Kidney (tissue), 14 donors: ENCODE measurements around the gene EMP2. TPM values are rescaled to one million over a fixed set of nuclear protein-coding genes. Genes with fewer than 3 reads are reported as not detected.

Experiments
- DNase-seq, 5 donors: peaks; one replicate each; pipeline ENCODE4 v3.0.0-alpha.2; 2013 to 2020
- FAIRE-seq: peaks from 2 replicates; lab custom pipeline; 2012; peaks lifted over from hg19 to GRCh38; lab: Jason Lieb, UNC
- H3K27ac ChIP-seq, 2 donors: one replicate each; pipeline ENCODE4 v1.7.0; 2013; ENCODE audit warnings: low read depth in 2 of 2, low read length in 2 of 2, inconsistent platforms in 1 of 2
- H3K27me3 ChIP-seq: one replicate; pipeline ENCODE4 v1.7.1; 2013; ENCODE audit warnings: low read length, inconsistent platforms; ENCODE audit not compliant: control insufficient read depth, insufficient read depth
- H3K36me3 ChIP-seq, 3 donors: one replicate each; pipeline versions ENCODE4 v1.7.0 to v1.7.1; 2013; ENCODE audit warnings: low read length in 3 of 3, control low read depth in 1 of 3, inconsistent platforms in 1 of 3; ENCODE audit not compliant: insufficient read depth in 3 of 3, control insufficient read depth in 2 of 3
- H3K4me1 ChIP-seq, 3 donors: one replicate each; pipeline versions ENCODE4 v1.7.0 to v1.7.1; 2013; ENCODE audit warnings: low read length in 3 of 3, inconsistent platforms in 1 of 3, low read depth in 1 of 3; ENCODE audit not compliant: control insufficient read depth in 2 of 3, insufficient read depth in 2 of 3
- H3K4me3 ChIP-seq, 3 donors: one replicate each; pipeline versions ENCODE4 v1.7.0 to v1.8.1; 2013; ENCODE audit warnings: low read length in 3 of 3, control low read depth in 1 of 3, inconsistent platforms in 1 of 3
- H3K9ac ChIP-seq, 3 donors: one replicate each; pipeline versions ENCODE4 v1.7.0 to v1.7.1; 2013; ENCODE audit warnings: low read length in 3 of 3, control low read depth in 1 of 3, inconsistent platforms in 1 of 3
- H3K9me3 ChIP-seq, 3 donors: one replicate each; pipeline versions ENCODE4 v1.7.0 to v1.7.1; 2013; ENCODE audit warnings: low read length in 3 of 3, control low read depth in 1 of 3, inconsistent platforms in 1 of 3; ENCODE audit not compliant: control insufficient read depth in 2 of 3, insufficient read depth in 1 of 3
- intact Hi-C: fragments of 100-400 bp; cut with DNase I; formaldehyde crosslinking; loops from one replicate; pipeline ENCODE4 v1.11.1; 2022
- polyA plus RNA-seq: library from polyadenylated mRNA; stranded (reverse); fragments of 350-450 nt; fragmentation: Illumina TruSeq; extraction: RNeasy Lipid Tissue Mini Kit (QIAGEN cat#74804); gene quantifications from one replicate; pipeline ENCODE4 v1.2.3, GENCODE V29; 2014; ENCODE audit warnings: low read depth, low replicate concordance; ENCODE audit not compliant: insufficient read depth
- total RNA-seq: library from RNA; stranded (reverse); fragmentation: NEBNext Ultra II Directional; extraction: Animal tissue kit (Norgen Biotek cat#: 25700); gene quantifications from one replicate; pipeline ENCODE4 v1.2.1, GENCODE V29; 2021
- TF ChIP-seq, protein P1 (sequence below): IDR thresholded peaks from 3 replicates; pipeline ENCODE4 v1.5.1; 2012; ENCODE audit warnings: mild to moderate bottlenecking, moderate library complexity, borderline replicate concordance; ENCODE audit not compliant: insufficient read depth; ENCODE audit errors: extremely low read depth
- donor health status: control.
- donor health status: control.
- donor health status: control.
- donor health status: control.
- donor health status: control.
- donor health status: DM: yes; HTN: yes; CAD: no.
- donor health status: Normal renal cell carcinoma (clear cell type).

EMP2 gene
- total and polyA plus RNA-seq, 2 donors from 2014 or later, result 14.5 to 25.8 TPM

- no peak for FAIRE-seq
- Histone ChIP-seq H3K27me3 (no peaks in the 10 kb centered on the region), H3K27ac (no peak overlapping the region), H3K9ac (no peak overlapping the region), H3K9me3 (no peaks in the 10 kb centered on the region), H3K36me3 (no peaks in the 10 kb centered on the region), H3K4me1 (no peaks in the 10 kb centered on the region), H3K4me3 (no peak overlapping the region)
- DNase-seq, result no peak
- TF ChIP-seq, protein P1, sequence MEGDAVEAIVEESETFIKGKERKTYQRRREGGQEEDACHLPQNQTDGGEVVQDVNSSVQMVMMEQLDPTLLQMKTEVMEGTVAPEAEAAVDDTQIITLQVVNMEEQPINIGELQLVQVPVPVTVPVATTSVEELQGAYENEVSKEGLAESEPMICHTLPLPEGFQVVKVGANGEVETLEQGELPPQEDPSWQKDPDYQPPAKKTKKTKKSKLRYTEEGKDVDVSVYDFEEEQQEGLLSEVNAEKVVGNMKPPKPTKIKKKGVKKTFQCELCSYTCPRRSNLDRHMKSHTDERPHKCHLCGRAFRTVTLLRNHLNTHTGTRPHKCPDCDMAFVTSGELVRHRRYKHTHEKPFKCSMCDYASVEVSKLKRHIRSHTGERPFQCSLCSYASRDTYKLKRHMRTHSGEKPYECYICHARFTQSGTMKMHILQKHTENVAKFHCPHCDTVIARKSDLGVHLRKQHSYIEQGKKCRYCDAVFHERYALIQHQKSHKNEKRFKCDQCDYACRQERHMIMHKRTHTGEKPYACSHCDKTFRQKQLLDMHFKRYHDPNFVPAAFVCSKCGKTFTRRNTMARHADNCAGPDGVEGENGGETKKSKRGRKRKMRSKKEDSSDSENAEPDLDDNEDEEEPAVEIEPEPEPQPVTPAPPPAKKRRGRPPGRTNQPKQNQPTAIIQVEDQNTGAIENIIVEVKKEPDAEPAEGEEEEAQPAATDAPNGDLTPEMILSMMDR, result no peak
- intact Hi-C loops, result no loop called here
Measured at GRCh38 chr16:10618710-10619209, 38.4 kb upstream of the EMP2 start.

DNA sequence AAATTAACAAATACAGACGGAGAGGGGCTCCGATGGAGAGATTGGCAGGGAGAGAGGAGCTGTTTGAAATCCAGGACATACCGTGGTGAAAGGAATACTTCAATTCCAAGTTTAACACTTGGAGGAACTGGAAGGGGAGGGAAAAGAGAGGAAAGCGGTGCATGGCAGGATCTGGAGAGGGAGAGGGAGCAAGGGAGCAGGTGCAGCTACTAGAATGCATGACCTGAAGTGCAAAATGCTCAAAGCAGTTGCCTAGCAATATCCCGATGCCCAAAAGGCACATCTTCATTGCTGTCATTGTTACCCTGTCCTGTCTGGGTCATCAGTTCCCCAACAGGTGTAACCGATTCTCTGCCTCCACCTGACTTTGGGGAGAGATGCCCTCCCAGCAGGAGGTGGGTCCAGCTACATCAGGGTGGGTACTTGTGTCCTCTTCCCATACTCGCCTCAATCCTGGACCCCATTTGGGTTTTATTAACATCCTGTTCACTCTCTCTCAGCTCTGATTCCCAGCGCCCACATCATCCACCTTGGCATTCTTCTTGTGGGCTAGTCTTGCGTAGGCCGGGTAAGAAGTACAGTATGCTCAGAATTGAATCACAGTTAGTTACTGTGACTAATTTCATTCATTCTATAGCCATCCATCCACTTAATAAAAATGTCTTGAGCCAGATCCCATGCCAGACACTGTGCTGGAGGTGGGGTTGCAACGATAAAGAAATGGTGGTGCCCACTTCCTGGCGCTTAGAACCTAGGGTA is 37.4 kb upstream of the EMP2 start:
- FAIRE-seq (no peak), DNase-seq (no peak)
- Histone ChIP-seq H3K9me3 (no peaks in the 10 kb centered on the region), H3K9ac (no peak overlapping the region), H3K27ac (no peak overlapping the region), H3K36me3 (no peaks in the 10 kb centered on the region), H3K27me3 (no peaks in the 10 kb centered on the region), H3K4me1 (no peaks in the 10 kb centered on the region), H3K4me3 (no peak overlapping the region)
- intact Hi-C loops, result no loop called here
- TF ChIP-seq, protein P1, result no peak

DNA sequence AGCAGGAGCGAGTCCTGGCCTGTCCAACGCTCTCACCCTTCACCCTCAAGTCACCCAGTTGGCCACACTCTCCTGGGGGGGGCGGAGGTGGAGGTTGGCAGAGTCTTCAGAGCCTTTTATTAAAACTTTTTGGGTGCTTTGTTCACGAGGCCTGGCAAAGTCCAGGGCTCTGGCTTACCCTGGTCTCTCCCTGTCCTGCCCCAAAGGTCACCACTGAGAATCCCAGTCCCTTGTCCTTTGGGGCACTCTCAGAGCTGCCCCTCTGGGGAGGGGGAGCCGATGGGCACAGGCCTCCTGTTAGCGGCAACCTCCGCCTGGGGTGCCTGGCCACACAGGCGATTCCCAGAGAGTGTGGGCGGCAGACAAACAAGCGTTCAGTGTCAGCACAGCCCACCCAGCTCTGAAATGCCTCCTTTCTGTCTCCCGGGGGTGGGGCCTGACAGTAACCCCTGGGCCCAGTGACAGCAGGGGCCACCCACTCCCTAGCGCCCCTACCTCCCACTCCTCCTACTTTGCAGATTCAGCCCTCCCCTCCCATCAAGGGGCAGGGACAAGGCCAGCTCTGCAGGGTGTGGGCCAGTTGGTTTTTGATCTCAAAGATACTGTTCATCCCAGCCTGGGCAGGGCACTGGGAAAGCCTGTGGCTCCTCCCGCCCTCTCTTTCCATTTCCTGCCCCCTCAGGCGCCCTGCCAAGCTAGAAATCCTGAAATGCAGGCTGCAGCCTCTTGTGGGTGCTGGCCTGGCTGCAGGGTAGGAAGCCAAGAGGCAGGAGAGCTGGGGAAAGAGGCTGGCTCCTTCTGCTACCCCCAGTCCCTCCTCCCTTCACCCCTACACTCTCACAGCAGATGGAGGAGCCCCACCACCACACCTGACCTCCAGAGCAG is 36.6 kb upstream of the EMP2 start:
- Histone ChIP-seq H3K27ac (no peak overlapping the region), H3K9ac (no peak overlapping the region), H3K4me3 (no peak overlapping the region), H3K27me3 (no peaks in the 10 kb centered on the region), H3K4me1 (no peaks in the 10 kb centered on the region), H3K36me3 (no peaks in the 10 kb centered on the region), H3K9me3 (no peaks in the 10 kb centered on the region)
- intact Hi-C loops, result no loop called here
- TF ChIP-seq, protein P1, result no peak
- FAIRE-seq, result no peak
- peak; percentile 36 to 79 (median 70) for DNase-seq
